Hepatocyte (in vitro differentiated cells): ENCODE data around the gene YPEL4. TPM values are rescaled to one million over a fixed set of nuclear protein-coding genes. Genes with fewer than 3 reads are reported as not detected.
A peak's percentile ranks its signal among the peaks of the same experiment; 100 is the strongest.

Source experiments
- DNase-seq: peaks from one replicate; pipeline ENCODE4 v3.0.0-alpha.2; 2016; ENCODE audit warnings: low spot score
- H2AFZ ChIP-seq: fragments of 200-600 bp; sonication (generic); 2 replicates; pipeline ENCODE4 v1.6.0; 2016; ENCODE audit warnings: antibody characterized with exemption, mild to moderate bottlenecking
- H3K27ac ChIP-seq: fragments of 200-600 bp; sonication (generic); 2 replicates; pipeline ENCODE4 v1.5.1; 2016; ENCODE audit warnings: mild to moderate bottlenecking
- H3K27me3 ChIP-seq: fragments of 200-600 bp; sonication (generic); 2 replicates; pipeline ENCODE4 v1.6.1; 2016
- H3K36me3 ChIP-seq: fragments of 200-600 bp; sonication (generic); replicated peaks from 2 replicates; pipeline ENCODE4 v1.5.1; 2016; ENCODE audit warnings: low read depth; ENCODE audit not compliant: insufficient read depth
- H3K4me1 ChIP-seq: fragments of 200-600 bp; sonication (generic); 2 replicates; pipeline ENCODE4 v1.5.1; 2016; ENCODE audit warnings: mild to moderate bottlenecking, moderate library complexity; ENCODE audit not compliant: insufficient read depth
- H3K4me2 ChIP-seq: fragments of 200-600 bp; sonication (generic); 2 replicates; pipeline ENCODE4 v1.6.0; 2016
- H3K4me3 ChIP-seq: fragments of 200-600 bp; sonication (generic); 2 replicates; pipeline ENCODE4 v1.5.1; 2016; ENCODE audit warnings: mild to moderate bottlenecking
- H3K79me2 ChIP-seq: fragments of 200-600 bp; sonication (generic); 2 replicates; pipeline ENCODE4 v1.6.0; 2017; ENCODE audit warnings: mild to moderate bottlenecking
- H3K9me2 ChIP-seq: fragments of 200-600 bp; sonication (generic); replicated peaks from 2 replicates; pipeline ENCODE4 v1.6.0; 2017; ENCODE audit warnings: mild to moderate bottlenecking; ENCODE audit not compliant: insufficient read depth
- H3K9me3 ChIP-seq: fragments of 200-600 bp; sonication (generic); 2 replicates; pipeline ENCODE4 v1.5.1; 2016; ENCODE audit warnings: low read depth, mild to moderate bottlenecking
- H4K20me1 ChIP-seq: fragments of 200-600 bp; sonication (generic); 2 replicates; pipeline ENCODE4 v1.6.0; 2016; ENCODE audit warnings: mild to moderate bottlenecking; ENCODE audit not compliant: insufficient read depth, poor library complexity, severe bottlenecking
- CTCF ChIP-seq: fragments of 200-600 bp; sonication (generic); IDR thresholded peaks from 2 replicates; pipeline ENCODE4 v1.5.1; 2016; ENCODE audit warnings: antibody characterized with exemption, mild to moderate bottlenecking; ENCODE audit not compliant: poor library complexity
- EZH2 ChIP-seq: fragments of 200-600 bp; sonication (generic); IDR thresholded peaks from 2 replicates; pipeline ENCODE4 v1.6.1; 2016; ENCODE audit warnings: antibody characterized with exemption, mild to moderate bottlenecking, borderline replicate concordance
- EZH2phosphoT487 ChIP-seq: fragments of 200-600 bp; sonication (generic); IDR thresholded peaks from one replicate; pipeline ENCODE4 v1.6.1; 2018; ENCODE audit warnings: antibody characterized with exemption, mild to moderate bottlenecking, low read depth, moderate library complexity; ENCODE audit not compliant: unreplicated experiment, severe bottlenecking
- WGBS: methylation state at CpG from one replicate; pipeline ENCODE4 v1.1.6; 2016; ENCODE audit warnings: low lambda C conversion rate; ENCODE audit errors: missing lambda C conversion rate; 5-methylcytosine and 5-hydroxymethylcytosine counted together
- polyA plus RNA-seq: library from polyadenylated mRNA; unstranded; fragments of >200 nt; fragmentation: Nextera tagmentation; extraction: Ambion mirVana; gene quantifications from 2 replicates; pipeline ENCODE4 v1.2.1, GENCODE V29; 2016
- total RNA-seq: library from RNA; depleted of rRNA; stranded (reverse); fragments of >200 nt; gene quantifications from 2 replicates; pipeline ENCODE4 v1.2.3, GENCODE V29; 2014

The YPEL4 gene
- total and polyA plus RNA-seq, 2 experiments from 2014 or later: 0.90 to 3.9 TPM

- Histone ChIP-seq H3K4me2 (peak overlapping the region; percentile 81), H3K27ac (no peak overlapping the region), H3K4me1 (peaks cover 53% of the 10 kb centered on the region), H3K9me2 (no peaks in the 10 kb centered on the region), H3K4me3 (no peak overlapping the region), H3K27me3 (peaks cover 15% of the 10 kb centered on the region), H3K9me3 (no peaks in the 10 kb centered on the region), H3K79me2 (no peaks in the 10 kb centered on the region), H4K20me1 (no peaks in the 10 kb centered on the region), H2AFZ (no peak overlapping the region), H3K36me3 (no peaks in the 10 kb centered on the region)
- TF ChIP-seq EZH2phosphoT487 (no peak), CTCF (no peak), EZH2 (no peak)
- DNase-seq: no peak
- WGBS: 2% methylated on average over 10 of the region's 10 CpGs
Measured at GRCh38 chr11:57647372-57647771, 2.3 kb downstream of the YPEL4 start.

- no peak for TF ChIP-seq CTCF
- no peak for TF ChIP-seq EZH2phosphoT487
- TF ChIP-seq EZH2: no peak
- peak overlapping the region; percentile 81 for H3K4me2 ChIP-seq
- H2AFZ ChIP-seq: no peak overlapping the region
- no peaks in the 10 kb centered on the region for H3K36me3 ChIP-seq
- peaks cover 3% of the 10 kb centered on the region for H4K20me1 ChIP-seq
- no peaks in the 10 kb centered on the region for H3K9me3 ChIP-seq
- H3K4me1 ChIP-seq: peaks cover 53% of the 10 kb centered on the region
- 5% methylated on average over 22 of the region's 23 CpGs for WGBS
- H3K4me3 ChIP-seq: no peak overlapping the region
- H3K79me2 ChIP-seq: peaks cover 1% of the 10 kb centered on the region
- DNase-seq: peak; percentile 34
- H3K9me2 ChIP-seq: no peaks in the 10 kb centered on the region
- peaks cover 15% of the 10 kb centered on the region for H3K27me3 ChIP-seq
- H3K27ac ChIP-seq: no peak overlapping the region
Measured at GRCh38 chr11:57646799-57647303, 2.9 kb downstream of the YPEL4 start.

DNA sequence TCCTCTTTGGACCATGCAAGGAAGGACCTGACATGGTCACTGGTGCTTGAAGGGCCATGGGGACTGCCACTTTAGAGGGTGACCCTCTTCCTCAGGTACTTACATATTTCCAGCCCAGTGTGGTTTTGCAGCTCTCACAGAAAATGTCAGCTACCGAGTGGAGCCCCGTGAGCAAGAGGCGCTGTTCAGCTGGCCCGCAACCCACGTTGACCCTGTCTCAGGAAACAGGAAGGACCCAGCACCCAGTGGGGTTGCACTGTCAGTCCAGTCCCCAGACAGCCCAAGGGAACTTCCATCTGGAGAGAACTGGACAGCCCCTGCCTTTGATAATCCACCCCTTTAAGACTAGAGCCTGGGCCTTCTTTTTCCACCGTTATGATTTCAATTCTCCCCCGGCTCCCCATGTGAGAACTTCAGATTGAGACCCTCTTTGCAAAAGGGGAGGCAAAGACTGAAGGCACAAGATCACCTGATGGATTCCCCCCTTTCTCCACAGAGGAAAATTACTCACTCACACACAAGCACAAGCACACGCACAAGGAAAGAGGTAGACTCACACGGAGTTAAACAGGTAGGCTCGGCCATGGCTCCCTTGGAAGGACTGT lies 3.4 kb downstream of the YPEL4 start:
- WGBS: 46% methylated on average over 10 of the region's 10 CpGs
- Histone ChIP-seq H2AFZ (no peak overlapping the region), H3K27me3 (peaks cover 15% of the 10 kb centered on the region), H3K9me2 (no peaks in the 10 kb centered on the region), H3K27ac (no peak overlapping the region), H3K36me3 (no peaks in the 10 kb centered on the region), H3K79me2 (peaks cover 4% of the 10 kb centered on the region), H3K4me3 (no peak overlapping the region), H4K20me1 (peaks cover 7% of the 10 kb centered on the region), H3K9me3 (no peaks in the 10 kb centered on the region), H3K4me1 (peaks cover 54% of the 10 kb centered on the region), H3K4me2 (peak overlapping the region; percentile 81)
- no peak for DNase-seq
- TF ChIP-seq CTCF (no peak), EZH2 (no peak), EZH2phosphoT487 (no peak)
